Gastroesophageal sphincter (tissue), 3 donors: ENCODE measurements around the gene ANKRD33.

Source experiments
- EP300 ChIP-seq: sonication (generic); formaldehyde crosslinking; IDR thresholded peaks from one replicate; pipeline ENCODE4 v1.6.1; 2017; ENCODE audit warnings: antibody characterized with exemption, mild to moderate bottlenecking
- POLR2A ChIP-seq, 2 donors: fragments of 450-650 bp; IDR thresholded peaks; one replicate each; pipeline ENCODE4 v1.6.1; 2017; ENCODE audit warnings: antibody characterized with exemption in 2 of 2, mild to moderate bottlenecking in 2 of 2, moderate library complexity in 1 of 2
- TF ChIP-seq, protein P1 (sequence below), 4 experiments: fragments of 200-600 bp in 2 of 4; fragments of 450-650 bp in 2 of 4; sonication (generic) in 1 of 4; IDR thresholded peaks; one replicate each; pipeline ENCODE4 v1.5.1; 2017 to 2019; ENCODE audit warnings: antibody characterized with exemption in 4 of 4, mild to moderate bottlenecking in 2 of 4, moderate library complexity in 2 of 4

GRCh38 chr12:51855586-51856428, 32.1 kb upstream of the ANKRD33 start:
- TF ChIP-seq, protein P1, sequence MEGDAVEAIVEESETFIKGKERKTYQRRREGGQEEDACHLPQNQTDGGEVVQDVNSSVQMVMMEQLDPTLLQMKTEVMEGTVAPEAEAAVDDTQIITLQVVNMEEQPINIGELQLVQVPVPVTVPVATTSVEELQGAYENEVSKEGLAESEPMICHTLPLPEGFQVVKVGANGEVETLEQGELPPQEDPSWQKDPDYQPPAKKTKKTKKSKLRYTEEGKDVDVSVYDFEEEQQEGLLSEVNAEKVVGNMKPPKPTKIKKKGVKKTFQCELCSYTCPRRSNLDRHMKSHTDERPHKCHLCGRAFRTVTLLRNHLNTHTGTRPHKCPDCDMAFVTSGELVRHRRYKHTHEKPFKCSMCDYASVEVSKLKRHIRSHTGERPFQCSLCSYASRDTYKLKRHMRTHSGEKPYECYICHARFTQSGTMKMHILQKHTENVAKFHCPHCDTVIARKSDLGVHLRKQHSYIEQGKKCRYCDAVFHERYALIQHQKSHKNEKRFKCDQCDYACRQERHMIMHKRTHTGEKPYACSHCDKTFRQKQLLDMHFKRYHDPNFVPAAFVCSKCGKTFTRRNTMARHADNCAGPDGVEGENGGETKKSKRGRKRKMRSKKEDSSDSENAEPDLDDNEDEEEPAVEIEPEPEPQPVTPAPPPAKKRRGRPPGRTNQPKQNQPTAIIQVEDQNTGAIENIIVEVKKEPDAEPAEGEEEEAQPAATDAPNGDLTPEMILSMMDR (IDR thresholded peaks at IDR 0.05), result no peak
- TF ChIP-seq EP300 (no peak), POLR2A (IDR thresholded peaks at IDR 0.05) (no peak)
